HG03521 (cell line): ENCODE data around the gene CACNA1I.

Source experiments
- ATAC-seq: cut with Tn5 transposase; IDR thresholded peaks from one replicate; pipeline ENCODE4 v1.9.1; 2021; ENCODE audit warnings: mild to moderate bottlenecking, moderate library complexity; ENCODE audit not compliant: unreplicated experiment

Gene CACNA1I

DNA sequence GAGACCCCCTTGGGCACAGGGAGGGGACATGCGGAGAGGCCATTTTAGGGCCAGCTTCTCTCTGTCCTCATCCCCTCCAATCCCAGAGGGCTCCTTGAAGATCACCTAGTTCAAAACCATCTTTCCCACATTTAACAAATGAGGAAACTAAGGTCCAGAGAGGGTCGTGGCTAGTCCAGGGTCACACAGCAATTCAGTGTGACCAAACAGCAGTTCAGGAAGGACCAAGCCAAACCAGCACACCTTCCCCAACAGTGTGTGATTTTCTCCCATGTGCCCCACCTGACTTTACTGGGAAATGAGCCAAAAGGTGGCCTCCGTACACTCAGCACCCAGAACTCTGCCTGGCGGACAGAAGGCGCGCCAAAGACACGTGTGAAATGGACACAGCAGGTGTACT lies 51.3 kb downstream of the CACNA1I start:
- ATAC-seq, result no peak

DNA sequence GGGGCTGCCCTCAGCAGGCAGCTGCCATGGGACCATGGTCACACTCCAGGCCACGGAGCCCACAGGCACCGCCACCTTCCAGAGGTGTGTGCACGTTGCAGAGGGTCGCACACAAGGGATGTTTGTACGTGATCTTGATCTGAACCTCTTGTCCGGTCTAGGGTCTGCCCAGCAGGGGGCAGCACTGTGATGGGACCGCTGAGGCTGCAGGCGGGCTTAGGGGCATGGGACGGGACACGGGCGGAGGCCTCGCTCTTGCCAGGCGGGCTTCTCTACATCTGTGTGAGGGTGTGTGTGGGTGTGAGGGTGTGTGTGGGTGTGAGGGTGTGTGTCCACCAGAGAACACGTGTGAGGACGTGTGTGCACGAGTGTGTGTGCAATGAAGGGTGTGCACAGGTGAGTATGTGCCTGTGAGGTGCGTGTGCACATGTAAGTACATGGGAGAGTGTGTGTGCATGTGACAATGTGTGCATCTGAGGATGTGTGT lies 52.4 kb downstream of the CACNA1I start:
- ATAC-seq, result no peak

DNA sequence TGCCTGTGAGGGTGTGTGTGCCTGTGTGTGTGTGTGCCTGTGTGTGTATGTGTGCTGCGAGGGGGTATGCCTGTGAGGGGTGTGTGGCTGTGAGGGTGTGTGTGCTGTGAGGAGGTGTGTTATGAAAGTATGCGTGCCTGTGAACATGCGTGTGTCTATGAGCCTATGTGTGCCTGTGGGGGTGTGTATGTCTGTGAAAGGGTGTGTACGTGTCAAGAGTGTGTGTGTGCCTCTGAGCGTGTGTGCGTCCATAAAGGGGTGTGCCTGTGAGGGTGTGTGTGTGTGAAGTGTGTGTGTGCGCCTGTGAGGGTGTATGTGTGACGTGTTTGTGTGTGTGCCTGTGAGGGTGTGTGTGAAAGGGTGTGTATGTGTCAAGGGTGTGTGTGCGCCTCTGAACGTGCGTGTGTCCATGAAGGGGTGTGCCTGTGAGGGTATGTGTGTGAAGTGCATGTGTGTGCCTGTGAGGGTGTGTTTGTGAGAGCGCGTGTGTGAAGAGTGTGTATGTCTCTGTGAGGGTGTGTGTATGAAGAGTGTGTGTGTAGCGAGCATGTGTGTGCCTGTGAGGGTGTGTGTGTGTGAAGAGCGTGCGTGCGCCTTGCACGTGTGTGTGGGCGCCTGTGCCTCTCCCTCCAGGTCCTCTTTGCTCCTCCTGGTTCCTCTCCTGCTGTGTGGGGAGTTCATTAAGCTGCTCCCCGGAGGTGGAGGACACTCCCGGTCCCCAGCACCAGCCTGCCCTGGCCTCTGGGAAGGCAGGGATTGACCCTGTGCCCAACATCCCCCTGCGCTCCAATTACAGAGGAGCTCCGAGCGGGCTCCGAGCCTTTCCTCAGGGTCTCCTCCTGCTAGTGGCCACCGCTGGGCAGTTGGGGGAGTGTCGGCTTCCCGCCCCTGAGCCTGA lies 53.3 kb downstream of the CACNA1I start:
- no peak for ATAC-seq

DNA sequence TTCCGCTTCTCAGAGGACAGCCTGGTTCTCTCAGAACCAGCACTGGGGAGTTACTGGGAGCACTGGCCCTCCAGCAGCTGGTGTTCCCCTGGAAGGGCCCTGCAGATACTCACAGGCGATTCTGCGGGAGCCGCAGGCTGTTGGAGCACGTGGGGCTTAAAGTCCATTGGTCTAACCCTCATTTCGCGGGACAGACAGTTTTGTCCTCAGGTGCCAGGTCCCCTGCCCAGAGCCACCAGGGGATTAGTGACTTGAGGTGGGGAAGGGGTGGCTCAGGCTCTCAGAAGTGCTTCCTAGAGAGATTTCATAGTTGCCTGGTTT lies 53.9 kb downstream of the CACNA1I start:
- ATAC-seq, result no peak

DNA sequence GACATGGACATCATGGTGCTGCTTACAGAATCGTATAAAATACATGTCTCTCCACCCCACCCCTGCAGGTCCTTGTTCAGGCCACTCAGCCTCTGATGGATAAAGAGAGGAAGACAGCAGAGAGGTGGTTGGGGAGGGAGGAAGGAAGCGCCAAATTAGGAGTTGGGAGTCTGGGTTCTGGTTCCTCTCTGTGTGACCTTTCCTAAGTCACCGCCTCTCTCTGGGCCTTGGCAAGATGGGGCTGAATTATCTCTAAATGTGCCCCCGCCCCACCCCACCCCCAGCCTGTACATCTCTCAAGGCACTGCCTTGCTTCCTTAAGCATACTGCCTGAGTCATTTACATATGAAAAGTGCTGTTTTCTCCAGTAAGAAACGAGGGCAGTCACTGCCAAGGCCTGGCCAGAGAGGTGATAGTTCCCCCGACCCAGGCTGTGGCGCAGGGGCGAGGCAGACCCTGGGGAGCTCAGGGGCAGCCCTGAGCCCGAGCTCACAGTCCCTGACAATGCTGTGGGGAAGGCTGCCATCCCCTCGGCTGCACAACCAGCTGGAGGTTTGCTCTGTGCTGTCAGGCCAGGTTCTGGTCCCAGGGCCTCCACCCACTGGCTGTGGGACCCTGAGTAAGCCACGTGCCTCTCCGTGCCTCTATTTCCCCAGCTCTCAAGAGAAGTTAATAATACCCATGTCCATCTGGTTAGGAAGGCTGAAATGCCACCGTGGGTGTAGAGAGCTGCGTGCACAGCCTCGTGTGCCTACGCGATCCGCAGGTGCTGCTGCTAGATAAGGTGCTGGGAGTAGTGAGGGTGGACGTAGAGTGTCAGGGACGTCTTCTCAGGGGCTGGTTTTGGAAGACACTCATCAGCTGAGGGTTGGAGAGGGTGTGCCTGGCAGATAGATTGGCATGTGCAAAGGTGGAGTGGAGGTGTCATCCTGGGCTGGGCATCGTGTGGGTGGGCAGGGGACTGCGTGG lies 55.3 kb downstream of the CACNA1I start:
- no peak for ATAC-seq

DNA sequence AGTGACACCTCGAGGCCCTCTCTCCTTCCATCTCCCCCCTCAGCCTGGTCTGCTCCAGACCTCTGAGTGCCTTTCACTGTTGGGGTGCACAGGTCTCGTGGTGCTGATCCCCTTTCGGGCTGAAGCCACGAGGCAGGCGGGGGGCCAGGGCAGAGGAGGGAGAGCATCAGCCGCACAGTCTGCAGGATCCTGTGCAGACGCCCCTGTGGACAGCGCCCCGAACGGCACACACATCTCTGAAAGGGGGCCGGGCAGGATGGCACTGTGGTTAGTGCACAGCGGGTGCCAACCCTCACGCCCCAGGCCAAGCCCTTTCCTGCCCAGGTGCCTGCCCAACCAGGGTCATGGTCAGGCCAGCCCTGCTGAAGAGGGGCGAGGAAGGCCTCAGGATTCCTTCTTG lies 56.7 kb downstream of the CACNA1I start:
- no peak for ATAC-seq

DNA sequence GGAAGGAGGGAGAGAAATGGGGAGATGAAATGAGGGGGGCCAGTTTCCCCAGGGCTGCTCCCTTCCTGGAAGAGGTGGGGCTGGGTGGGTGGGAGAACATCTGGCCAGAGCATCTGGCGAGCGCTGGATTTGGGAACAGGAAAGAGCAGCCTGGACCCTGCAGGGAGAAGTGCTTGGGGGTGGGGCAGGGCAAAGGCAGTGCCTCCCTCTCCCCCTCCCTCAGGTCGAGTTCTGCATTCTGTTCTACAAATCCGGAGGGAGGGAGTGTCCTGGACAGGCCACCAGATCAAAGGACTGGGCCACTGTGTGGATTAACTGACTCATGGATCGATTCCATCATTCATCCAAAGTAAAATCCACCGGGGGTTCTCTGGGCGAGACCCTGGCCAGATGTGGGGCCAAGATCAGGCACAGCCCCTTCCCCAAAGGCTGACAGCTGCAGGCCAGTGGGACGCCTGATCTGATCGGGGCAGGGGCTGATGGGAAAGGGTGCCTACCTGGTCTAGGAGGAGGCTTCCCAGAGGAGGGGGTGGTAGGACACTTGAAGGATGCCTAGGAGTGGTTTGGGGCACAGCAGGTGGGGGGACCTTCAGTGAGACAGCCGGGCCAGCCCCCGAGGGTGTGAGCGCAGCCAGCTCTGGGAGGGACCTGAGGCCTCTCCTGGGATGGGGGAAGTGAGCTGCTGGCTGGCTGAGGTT lies 57.5 kb downstream of the CACNA1I start:
- ATAC-seq, result no peak

DNA sequence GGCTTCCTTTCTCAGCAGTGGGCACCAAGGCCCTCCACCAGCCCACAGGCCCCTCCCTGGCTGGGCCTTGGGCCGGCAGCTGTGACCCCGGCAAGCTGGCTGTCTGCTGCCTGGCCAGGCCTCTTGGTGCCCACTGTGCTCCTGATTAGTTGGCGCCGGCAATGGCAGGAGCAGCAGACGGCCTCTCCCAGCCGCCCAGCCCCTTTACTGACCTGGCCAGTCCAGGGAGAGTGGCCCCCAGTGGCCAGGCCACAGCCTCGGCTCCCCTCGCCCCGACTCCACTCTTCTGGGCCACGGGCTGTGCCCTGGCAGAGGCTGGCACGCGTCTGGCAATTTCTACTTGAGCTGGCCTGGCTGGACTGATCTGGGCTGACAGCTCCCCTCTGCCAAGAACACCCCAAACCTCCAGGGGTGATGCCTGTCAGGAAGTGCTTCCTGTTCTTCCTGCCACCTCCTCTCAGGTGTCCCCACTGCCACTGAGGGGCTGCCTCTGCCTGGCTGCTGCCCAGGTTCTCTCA lies 58.1 kb downstream of the CACNA1I start:
- no peak for ATAC-seq

DNA sequence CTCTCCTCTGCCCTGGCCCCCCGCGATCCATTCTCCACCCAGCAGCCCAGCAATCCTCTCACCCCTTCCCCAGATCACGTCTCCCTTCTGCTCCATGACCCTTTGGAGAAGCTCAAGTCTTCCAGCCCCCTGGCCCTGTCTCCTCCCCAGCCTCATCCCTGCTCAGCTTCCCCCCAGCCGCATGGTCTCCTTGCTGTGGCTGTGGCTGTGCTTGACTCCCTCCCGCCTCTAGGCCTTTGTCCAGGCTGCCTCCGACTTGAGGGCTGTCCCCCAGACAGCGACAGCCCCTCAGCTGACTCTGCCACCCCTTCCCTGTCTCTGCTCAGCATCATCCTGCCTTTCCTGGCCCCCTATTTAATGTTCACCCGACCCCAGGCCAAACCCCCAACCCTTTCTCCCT lies 59.3 kb downstream of the CACNA1I start:
- ATAC-seq, result no peak

DNA sequence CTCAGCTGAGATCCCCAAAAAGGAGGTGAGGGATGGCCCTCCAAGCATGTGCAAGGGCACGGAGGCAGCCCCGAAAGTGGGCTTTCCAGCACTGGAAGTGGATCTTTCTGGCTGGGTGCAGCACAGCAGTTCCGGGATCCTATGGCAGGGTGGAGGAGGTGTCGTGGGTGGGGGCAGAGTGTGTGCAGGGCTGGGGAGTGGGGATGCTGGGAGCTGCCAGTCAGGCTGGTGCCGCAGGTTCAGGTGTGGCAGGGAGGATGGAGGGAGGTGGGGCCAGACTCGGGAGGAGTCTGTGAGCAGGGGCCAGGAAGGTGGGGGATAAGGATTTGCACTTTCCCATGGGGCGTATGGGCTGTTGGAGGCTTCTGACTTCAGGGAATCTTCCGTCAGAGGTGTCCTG lies 60.2 kb downstream of the CACNA1I start:
- ATAC-seq, result no peak

DNA sequence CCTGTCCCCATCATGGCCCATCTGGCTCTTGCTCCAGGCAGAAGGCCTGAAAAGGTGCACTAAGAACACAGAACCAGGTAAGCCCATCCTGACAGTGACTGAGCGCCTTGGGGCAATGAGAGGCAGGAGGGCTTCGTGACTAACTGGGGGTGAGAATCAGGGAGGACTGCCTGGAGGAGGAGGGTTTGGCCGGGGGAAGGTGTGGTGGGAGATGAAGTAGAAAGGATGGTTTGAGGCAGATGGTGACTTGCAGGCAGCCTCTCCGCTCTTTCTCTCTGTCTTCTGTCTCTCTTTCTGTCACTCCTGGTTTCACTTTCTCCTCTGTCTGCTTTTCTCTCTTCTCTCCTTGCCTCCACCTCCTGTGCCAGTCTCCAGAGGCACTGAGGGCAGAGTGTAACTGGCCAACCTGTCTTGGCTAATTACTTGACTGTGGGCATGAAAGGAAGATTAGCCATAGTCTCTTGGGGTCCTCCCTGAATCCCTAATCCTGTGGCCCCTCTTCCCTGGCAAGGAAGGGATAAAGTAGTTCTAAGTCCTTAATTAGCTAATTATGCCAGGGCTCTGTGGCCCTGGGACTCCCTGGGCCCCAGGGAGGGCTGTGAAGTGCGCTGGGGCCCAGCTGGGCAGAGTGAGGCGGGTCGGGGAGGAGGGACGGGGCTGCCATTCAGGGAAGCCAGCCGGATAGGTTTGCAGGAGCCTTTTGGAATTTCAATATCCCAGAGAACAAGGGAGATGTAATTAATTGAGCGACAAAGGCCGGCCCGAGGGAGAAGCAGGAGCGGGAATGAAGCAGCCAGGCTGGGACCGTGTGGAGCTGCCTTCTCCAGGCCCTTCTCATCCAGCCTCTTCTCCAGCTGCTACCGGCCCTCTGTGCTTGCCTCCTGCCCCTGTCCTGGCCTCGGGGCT lies 61.1 kb downstream of the CACNA1I start:
- no peak for ATAC-seq

DNA sequence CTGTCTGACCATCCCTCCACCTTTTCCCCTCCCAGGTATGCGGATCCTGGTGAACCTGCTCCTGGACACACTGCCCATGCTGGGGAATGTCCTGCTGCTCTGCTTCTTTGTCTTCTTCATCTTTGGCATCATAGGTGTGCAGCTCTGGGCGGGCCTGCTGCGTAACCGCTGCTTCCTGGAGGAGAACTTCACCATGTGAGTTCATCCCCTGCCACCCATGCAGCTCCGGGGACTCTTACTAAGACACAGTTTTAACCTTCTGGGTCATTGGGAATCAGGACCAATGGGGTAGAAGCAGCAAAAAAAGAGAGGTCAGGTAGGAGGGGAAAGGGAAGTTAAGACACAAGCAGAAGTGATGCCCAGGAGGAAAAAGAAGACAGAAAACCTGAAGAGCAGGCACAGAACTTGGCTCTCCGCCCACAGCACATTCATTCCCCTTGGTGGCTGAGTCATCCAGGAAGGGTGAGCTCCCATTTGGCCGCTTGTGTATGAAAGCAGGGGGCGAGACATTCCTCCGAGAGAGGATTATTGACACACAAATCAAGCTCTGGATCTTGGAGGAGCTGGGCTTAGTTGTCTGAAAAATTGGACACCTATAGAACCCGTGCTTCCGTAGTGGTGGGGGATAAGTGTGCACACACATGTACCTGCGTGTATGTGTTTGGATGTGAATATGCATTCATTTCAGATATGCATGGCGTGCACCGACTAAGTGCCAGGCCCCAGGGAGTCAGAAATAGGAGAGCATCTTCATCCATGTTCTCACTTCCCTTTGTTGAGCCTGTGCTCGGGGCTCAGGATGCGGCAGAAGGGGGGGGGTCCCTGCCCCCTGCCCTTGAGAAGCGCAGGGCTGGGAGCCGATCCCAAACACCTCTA lies 64.2 kb downstream of the CACNA1I start:
- no peak for ATAC-seq

DNA sequence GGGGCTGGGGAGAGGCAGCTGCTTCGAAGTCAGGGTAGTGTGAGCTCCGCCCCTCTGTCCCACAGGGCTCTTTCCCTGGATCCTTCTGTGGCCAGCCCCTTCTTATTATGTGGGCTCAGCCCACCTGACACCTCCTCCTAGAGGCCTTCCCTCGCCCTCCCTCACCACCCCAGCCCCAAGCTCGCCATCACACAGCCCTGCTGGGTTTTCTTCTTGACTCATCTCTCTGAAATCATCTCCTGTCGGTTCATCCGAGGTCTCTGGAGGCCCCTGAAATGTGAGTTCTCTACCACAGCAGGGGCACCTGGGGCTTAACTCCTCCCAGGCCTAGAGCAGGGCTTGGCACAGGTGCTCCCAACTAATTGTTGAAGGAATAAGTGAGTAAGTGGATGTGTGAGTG lies 65.2 kb downstream of the CACNA1I start:
- ATAC-seq, result no peak

DNA sequence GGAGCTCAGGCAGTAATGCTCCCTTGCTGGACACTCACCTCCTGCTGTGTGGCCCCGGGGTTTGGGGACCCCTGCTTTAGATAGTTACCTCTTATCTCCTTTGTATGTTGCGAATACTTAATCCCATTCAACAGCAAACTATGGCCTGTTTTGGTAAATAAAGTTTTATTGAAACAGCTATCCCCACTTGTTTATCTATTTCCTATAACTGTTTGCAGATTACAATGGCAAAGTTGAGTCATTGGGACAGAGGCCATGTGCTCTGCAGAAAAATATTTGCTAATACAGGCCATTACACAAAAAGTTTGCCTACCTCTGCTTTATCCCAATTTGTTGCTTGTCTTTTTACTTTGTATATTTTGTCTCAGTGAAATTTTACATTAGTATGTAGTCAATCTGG lies 68.4 kb downstream of the CACNA1I start:
- no peak for ATAC-seq

DNA sequence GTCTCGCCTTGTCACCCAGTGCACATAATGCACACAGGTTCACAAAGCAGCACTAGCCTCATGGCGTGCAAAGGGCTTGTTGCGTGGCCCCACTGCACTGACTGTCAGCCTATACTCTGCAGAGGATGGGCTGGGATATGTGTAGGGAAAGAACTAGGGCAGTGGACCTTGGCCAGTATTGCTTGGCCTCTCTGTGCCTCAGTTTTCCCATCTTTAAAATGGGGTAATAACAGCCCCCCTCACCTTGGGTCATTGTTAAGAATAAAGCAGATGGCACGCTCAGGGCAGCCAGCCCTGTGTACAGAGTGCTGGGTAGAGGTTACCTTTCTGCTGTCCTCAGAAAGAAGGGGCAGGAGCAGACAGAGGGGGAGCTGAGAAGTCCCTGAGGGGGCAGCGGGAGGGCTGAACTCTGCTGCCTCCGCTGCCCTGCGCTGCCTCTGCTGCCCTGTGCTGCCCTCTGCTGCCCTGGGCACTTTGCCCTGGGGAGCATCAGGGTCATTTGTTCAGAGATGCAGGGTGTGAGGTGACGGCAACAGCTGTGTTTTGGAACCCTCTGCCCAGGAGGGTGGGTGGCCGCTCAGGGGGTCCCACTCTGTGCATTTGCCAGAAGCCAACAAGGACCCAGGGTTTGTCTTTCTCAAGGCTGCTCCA lies 71.2 kb downstream of the CACNA1I start:
- no peak for ATAC-seq

DNA sequence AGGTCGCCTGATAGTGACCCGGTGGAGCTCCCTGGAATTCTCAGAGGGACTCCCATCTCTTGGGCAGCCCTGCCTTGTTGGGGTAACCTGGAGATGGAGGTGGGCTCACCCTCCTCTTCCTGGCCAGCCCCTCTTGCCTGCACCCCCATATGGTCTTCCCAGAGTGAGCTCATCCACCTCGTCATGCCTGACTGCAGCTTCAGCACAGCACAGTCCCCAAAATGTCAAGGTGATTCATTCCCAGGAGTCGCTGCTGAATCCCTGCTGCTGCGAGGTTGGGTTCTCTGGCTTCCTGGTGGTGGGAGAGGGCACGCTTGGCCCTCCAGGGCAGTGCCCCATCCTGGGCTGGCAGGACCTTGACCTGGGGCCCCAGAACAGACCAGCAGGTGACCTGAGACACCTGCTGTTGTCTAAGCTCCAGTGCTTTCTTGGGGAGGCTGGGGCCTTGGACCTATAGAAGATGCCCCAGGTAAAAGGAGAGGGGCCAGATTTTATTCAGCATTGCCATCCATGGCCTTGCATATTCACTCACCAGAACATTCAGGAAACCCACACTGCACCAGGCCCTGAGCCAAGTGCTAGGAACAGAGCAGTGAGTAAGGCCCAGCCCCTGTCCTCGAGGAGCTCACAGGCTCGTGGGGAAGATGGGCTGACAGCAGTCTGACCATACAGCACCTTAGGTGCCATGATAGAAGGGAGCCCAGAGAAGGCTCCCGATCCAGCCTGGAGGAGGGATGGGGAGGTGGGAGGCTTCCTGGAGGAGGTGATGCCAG lies 72.9 kb downstream of the CACNA1I start:
- no peak for ATAC-seq

DNA sequence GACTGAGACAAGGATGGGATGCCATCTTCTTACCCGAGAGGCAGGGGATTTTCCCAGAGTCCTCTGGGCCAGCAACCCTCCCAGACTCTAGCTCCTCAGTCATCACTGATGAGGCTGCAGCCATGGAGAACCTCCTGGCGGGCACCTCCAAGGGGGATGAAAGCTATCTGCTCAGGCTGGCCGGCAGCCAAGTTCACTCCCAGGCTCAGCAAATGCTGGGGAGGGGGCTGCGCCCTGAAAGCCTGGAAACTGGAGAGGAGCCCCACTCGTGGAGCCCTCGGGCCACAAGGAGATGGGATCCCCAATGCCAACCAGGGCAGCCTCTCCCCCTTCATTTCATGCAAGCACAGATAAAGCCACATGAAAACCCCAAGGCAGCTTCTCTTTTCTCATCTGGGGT lies 75.0 kb downstream of the CACNA1I start:
- ATAC-seq, result no peak
